ENCODE measurements around the gene CDC42BPG.

CDC42BPG gene

GRCh38 chr11:64853709-64854108 lies 9.3 kb upstream of the CDC42BPG start:
- peak overlapping the region; percentile 93 to 100 (median 98) for H3K4me2 ChIP-seq
- peaks cover 99 to 100% (median 100%) of the 10 kb centered on the region in 10 experiments for H3K4me1 ChIP-seq

GRCh38 chr11:64852804-64853509 lies 8.5 kb upstream of the CDC42BPG start:
- H3K9ac ChIP-seq = peak overlapping the region; percentile 16 to 88 (median 55); a peak in 20 of 22 replicates
- H3K27ac ChIP-seq = peak overlapping the region in 10 of 11 experiments; percentile 35 to 98 (median 94); a peak in 19 of 22 replicates
- peaks cover 24 to 55% (median 45%) of the 10 kb centered on the region in 11 experiments for H3K36me3 ChIP-seq
- TF ChIP-seq Cebpa-rat (IDR thresholded peaks at IDR 0.05) = no peak
- no peaks in the 10 kb centered on the region for H3K9me3 ChIP-seq (replicated peaks in 1 of 11)
- H3K4me2 ChIP-seq = peak overlapping the region; percentile 93 to 100 (median 98)
- peaks cover 16 to 67% (median 44%) of the 10 kb centered on the region in 11 experiments; a peak in 20 of 22 replicates for H4K20me1 ChIP-seq
- H3K27me3 ChIP-seq = no peaks in the 10 kb centered on the region
- H3K4me3 ChIP-seq = peak overlapping the region in 5 of 10 experiments; percentile 14 to 57 (median 35); a peak in 6 of 20 replicates
- peaks cover 99 to 100% (median 100%) of the 10 kb centered on the region in 10 experiments for H3K4me1 ChIP-seq

More at GRCh38 chr11:64853709-64854108, 9.3 kb upstream of the CDC42BPG start:
- Histone ChIP-seq H3K27ac (peak overlapping the region in 10 of 11 experiments; percentile 35 to 98 (median 94); a peak in 20 of 22 replicates), H3K9ac (peak overlapping the region; percentile 16 to 88 (median 56); a peak in 20 of 22 replicates), H4K20me1 (peaks cover 16 to 67% (median 41%) of the 10 kb centered on the region in 11 experiments; a peak in 20 of 22 replicates), H3K27me3 (no peaks in the 10 kb centered on the region), H3K4me3 (peak overlapping the region in 7 of 10 experiments; percentile 14 to 57 (median 36); a peak in 11 of 20 replicates), H3K9me3 (replicated peaks in 1 of 11) (no peaks in the 10 kb centered on the region), H3K36me3 (peaks cover 24 to 60% (median 45%) of the 10 kb centered on the region in 11 experiments)
- no peak for TF ChIP-seq Cebpa-rat (IDR thresholded peaks at IDR 0.05)

GRCh38 chr11:64851831-64852351 lies 7.4 kb upstream of the CDC42BPG start:
- peaks cover 13 to 47% (median 35%) of the 10 kb centered on the region in 11 experiments for H3K36me3 ChIP-seq

GRCh38 chr11:64850979-64851567 lies 6.6 kb upstream of the CDC42BPG start:
- peak overlapping the region; percentile 93 to 100 (median 98) for H3K4me2 ChIP-seq
- peak overlapping the region in 4 of 10 experiments; percentile 23 to 43 (median 30); a peak in 6 of 20 replicates for H3K4me3 ChIP-seq
- H3K9ac ChIP-seq = peak overlapping the region in 10 of 11 experiments; percentile 20 to 88 (median 53); a peak in 17 of 22 replicates

More at GRCh38 chr11:64851831-64852351, 7.4 kb upstream of the CDC42BPG start:
- no peaks in the 10 kb centered on the region for H3K9me3 ChIP-seq (replicated peaks in 1 of 11)
- H3K4me2 ChIP-seq = peak overlapping the region; percentile 93 to 100 (median 98)
- peaks cover 16 to 60% (median 44%) of the 10 kb centered on the region in 11 experiments; a peak in 20 of 22 replicates for H4K20me1 ChIP-seq
- H3K4me1 ChIP-seq = peaks cover 97 to 100% (median 98%) of the 10 kb centered on the region in 10 experiments
- no peak for TF ChIP-seq Cebpa-rat (IDR thresholded peaks at IDR 0.05)
- peak overlapping the region in 1 of 10 experiments; percentile 26; a peak in 3 of 20 replicates for H3K4me3 ChIP-seq
- peak overlapping the region; percentile 15 to 88 (median 55); a peak in 17 of 22 replicates for H3K9ac ChIP-seq
- no peaks in the 10 kb centered on the region for H3K27me3 ChIP-seq
- peak overlapping the region in 9 of 11 experiments; percentile 11 to 98 (median 68); a peak in 16 of 22 replicates for H3K27ac ChIP-seq

GRCh38 chr11:64849598-64850356 lies 5.3 kb upstream of the CDC42BPG start:
- Histone ChIP-seq H3K36me3 (peaks cover 11 to 30% (median 26%) of the 10 kb centered on the region in 11 experiments), H3K4me1 (peaks cover 76 to 89% (median 85%) of the 10 kb centered on the region in 10 experiments), H3K9me3 (replicated peaks in 1 of 11) (no peaks in the 10 kb centered on the region), H4K20me1 (peaks cover 16 to 48% (median 36%) of the 10 kb centered on the region in 11 experiments; a peak in 19 of 22 replicates), H3K9ac (peak overlapping the region in 7 of 11 experiments; percentile 16 to 62 (median 47); a peak in 10 of 22 replicates), H3K4me2 (peak overlapping the region; percentile 63 to 100 (median 84)), H3K4me3 (no peak overlapping the region), H3K27ac (peak overlapping the region in 8 of 11 experiments; percentile 7 to 68 (median 24); a peak in 12 of 22 replicates), H3K27me3 (peaks cover 0 to 4% (median 0%) of the 10 kb centered on the region in 11 experiments; a peak in 4 of 22 replicates)
- no peak for TF ChIP-seq Cebpa-rat (IDR thresholded peaks at IDR 0.05)

More at GRCh38 chr11:64850979-64851567, 6.6 kb upstream of the CDC42BPG start:
- peaks cover 16 to 53% (median 39%) of the 10 kb centered on the region in 11 experiments; a peak in 20 of 22 replicates for H4K20me1 ChIP-seq
- H3K27ac ChIP-seq = peak overlapping the region in 10 of 11 experiments; percentile 5 to 98 (median 62); a peak in 17 of 22 replicates
- no peaks in the 10 kb centered on the region for H3K9me3 ChIP-seq (replicated peaks in 1 of 11)
- H3K36me3 ChIP-seq = peaks cover 11 to 42% (median 34%) of the 10 kb centered on the region in 11 experiments
- no peak for TF ChIP-seq Cebpa-rat (IDR thresholded peaks at IDR 0.05)
- no peaks in the 10 kb centered on the region for H3K27me3 ChIP-seq
- H3K4me1 ChIP-seq = peaks cover 89 to 96% (median 90%) of the 10 kb centered on the region in 10 experiments

GRCh38 chr11:64848826-64849597 lies 4.6 kb upstream of the CDC42BPG start:
- Histone ChIP-seq H3K9ac (peak overlapping the region in 7 of 11 experiments; percentile 4 to 57 (median 47); a peak in 10 of 22 replicates), H4K20me1 (peaks cover 16 to 41% (median 31%) of the 10 kb centered on the region in 11 experiments; a peak in 19 of 22 replicates), H3K4me1 (peaks cover 70 to 86% (median 82%) of the 10 kb centered on the region in 10 experiments), H3K36me3 (peaks cover 5 to 22% (median 18%) of the 10 kb centered on the region in 11 experiments; a peak in 21 of 22 replicates), H3K27ac (peak overlapping the region in 8 of 11 experiments; percentile 2 to 68 (median 26); a peak in 10 of 22 replicates), H3K9me3 (replicated peaks in 1 of 11) (no peaks in the 10 kb centered on the region), H3K4me3 (no peak overlapping the region; a peak in 1 of 20 replicates), H3K4me2 (peak overlapping the region; percentile 63 to 100 (median 84)), H3K27me3 (peaks cover 0 to 11% (median 3%) of the 10 kb centered on the region in 11 experiments; a peak in 13 of 22 replicates)
- TF ChIP-seq Cebpa-rat (IDR thresholded peaks at IDR 0.05) = no peak

All from BLaER1 treated with 17β-estradiol and CSF1 and Interleukin-3, amounts not matched to agents 10 nM and 100 nM (cell line).